ES-I3 (cell line): ENCODE measurements around the gene PSMC5.
"Not testable (repeated sequence)": the region's sequence is repeated elsewhere in the genome, so short reads cannot be mapped to it uniquely, and the experiment has no call there.

ENCODE experiments used
- H3K36me3 ChIP-seq: 2 replicates; pipeline ENCODE4 v1.6.1; 2013; ENCODE audit warnings: mild to moderate bottlenecking, low read length, control low read depth, moderate library complexity; ENCODE audit not compliant: insufficient read depth
- H3K4me1 ChIP-seq: 2 replicates; pipeline ENCODE4 v1.6.1; 2013; ENCODE audit warnings: mild to moderate bottlenecking, control low read depth, low read length; ENCODE audit not compliant: insufficient read depth
- H3K9ac ChIP-seq: 2 replicates; pipeline ENCODE4 v1.6.1; 2013; ENCODE audit warnings: low read depth, mild to moderate bottlenecking, low read length, moderate library complexity
- H3K9me3 ChIP-seq: 2 replicates; pipeline ENCODE4 v1.6.1; 2013; ENCODE audit warnings: mild to moderate bottlenecking, low read length, moderate library complexity; ENCODE audit not compliant: control insufficient read depth, insufficient read depth

PSMC5 gene

DNA sequence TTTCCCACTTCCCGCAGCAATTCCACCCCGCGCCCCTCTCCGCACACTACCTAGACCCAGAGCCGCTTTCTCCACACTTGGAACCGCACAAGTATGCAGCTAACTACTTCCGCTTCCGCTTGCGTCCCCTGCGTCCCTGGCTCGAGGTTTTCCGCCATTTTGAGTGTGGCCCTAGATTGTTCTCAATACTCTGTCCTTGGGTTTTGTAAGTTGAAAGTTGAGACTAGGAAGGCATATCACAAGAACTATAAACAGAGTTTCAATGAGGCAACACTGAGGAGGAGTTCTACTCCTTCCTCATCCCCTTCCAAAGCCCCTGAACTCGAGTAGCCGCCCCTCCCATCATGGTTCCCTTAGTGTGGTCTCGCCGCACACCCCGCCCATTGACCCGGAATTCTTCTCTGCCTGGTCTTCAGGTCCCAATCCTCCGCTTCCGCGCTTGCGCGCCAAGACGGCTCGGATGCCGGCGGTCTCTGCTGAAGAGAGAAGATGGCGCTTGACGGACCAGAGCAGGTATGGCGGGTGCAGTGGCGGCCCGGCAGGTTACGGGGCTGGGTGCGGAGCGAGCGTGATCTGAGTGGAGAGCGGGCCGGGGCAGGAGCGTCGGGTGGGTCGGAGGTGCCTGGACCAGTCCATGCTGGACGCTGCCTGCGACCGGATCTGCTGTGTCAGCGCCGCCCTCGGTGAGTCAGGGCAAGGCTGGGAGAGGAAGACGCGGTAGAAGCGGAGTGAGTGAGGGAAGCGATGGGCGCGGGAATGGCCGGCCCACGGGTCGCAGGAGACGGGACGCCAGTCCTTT lies at the start of gene PSMC5, which contains the start of gene FTSJ3:
Gene PSMC5, plus strand, starts transcription at position 430 of the 799 bp plus-strand sequence. Its CDS starts 60 bp downstream, at position 490.
Gene FTSJ3, minus strand, starts transcription at position 662 of the 799 bp plus-strand sequence. CDS start 761 bp downstream, outside the sequence.
- Histone ChIP-seq H3K36me3 (peaks cover 67% of the 10 kb centered on the region), H3K9ac (peak within 1 kb of the TSS; percentile 86), H3K9me3 (no peaks in the 10 kb centered on the region), H3K4me1 (peaks cover 12% of the 10 kb centered on the region; the same call in 1 of the 2 replicates)

GRCh38 chr17:63780507-63780906 lies 46.7 kb upstream of the PSMC5 start:
- Histone ChIP-seq H3K9ac (no peak overlapping the region), H3K4me1 (peaks cover 3% of the 10 kb centered on the region), H3K36me3 (peaks cover 10% of the 10 kb centered on the region; the same call in 1 of the 2 replicates)

DNA sequence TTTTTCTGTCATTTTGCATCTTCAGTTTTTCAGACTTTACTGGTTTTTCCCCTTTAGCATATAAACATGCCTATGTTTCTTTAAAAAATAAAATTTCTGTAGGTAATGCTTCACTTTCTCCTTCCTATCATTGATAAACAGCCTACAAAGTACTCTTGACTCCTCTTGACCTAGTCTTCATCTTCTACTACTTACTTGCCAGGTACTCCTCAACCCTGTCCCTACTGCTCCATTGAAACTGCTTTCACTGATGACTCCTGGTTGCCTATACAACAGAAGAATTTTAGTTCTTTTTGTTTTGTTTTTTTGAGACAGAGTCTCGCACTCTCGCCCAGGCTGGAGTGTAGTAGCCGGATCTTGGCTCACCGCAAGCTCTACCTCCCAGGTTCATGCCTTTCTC lies 46.3 kb upstream of the PSMC5 start:
- no peaks in the 10 kb centered on the region; the same call in 1 of the 2 replicates for H3K4me1 ChIP-seq
- peaks cover 10% of the 10 kb centered on the region; the same call in 1 of the 2 replicates for H3K36me3 ChIP-seq
- H3K9ac ChIP-seq = no peak overlapping the region
- no peaks in the 10 kb centered on the region for H3K9me3 ChIP-seq

More at GRCh38 chr17:63780507-63780906, 46.7 kb upstream of the PSMC5 start:
- no peaks in the 10 kb centered on the region for H3K9me3 ChIP-seq

DNA sequence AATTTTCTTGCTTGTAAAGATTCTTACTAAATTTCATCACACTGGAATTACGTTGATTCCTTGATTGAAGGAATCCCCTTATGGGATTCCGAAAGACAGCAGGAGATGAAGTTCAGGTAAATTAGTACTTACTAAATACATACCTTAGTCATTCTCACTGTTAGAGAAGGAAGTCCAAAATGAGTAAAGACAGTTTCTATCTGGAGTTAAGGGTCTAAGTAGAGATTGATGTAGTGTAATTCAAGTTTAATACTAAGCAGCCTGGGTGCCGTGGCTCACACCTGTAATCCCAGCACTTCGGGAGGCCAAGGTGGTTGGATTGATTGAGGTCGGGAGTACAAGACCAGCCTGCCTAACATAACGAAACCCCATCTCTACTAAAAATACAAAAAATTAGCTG lies 43.7 kb upstream of the PSMC5 start:
- no peaks in the 10 kb centered on the region for H3K9me3 ChIP-seq
- H3K36me3 ChIP-seq = peaks cover 11% of the 10 kb centered on the region
- H3K9ac ChIP-seq = no peak overlapping the region
- H3K4me1 ChIP-seq = no peaks in the 10 kb centered on the region

GRCh38 chr17:63785556-63785955 lies 41.7 kb upstream of the PSMC5 start:
- Histone ChIP-seq H3K36me3 (peaks cover 19% of the 10 kb centered on the region), H3K9ac (no peak overlapping the region), H3K4me1 (no peaks in the 10 kb centered on the region), H3K9me3 (no peaks in the 10 kb centered on the region)

DNA sequence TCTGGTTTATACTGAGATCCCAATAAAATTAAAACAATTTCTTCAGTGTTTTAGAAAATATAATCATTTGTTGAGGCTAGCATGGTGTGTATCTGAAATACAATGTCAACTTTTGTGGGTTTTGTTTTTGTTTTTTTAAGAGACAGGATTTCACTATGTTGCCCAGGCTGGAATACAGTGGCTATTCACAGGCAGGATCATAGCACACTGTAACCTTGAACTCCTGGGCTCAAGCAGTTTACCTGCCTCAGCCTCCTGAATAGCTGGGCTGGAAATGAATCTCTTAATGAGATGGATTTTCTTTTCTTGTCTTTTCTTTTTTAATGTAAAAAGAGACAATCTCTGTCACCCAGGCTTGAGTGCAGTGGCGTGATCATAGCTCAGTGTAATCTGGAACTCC lies 41.1 kb upstream of the PSMC5 start:
- Histone ChIP-seq H3K9me3 (no peaks in the 10 kb centered on the region), H3K4me1 (no peaks in the 10 kb centered on the region), H3K36me3 (peaks cover 19% of the 10 kb centered on the region), H3K9ac (no peak overlapping the region)

DNA sequence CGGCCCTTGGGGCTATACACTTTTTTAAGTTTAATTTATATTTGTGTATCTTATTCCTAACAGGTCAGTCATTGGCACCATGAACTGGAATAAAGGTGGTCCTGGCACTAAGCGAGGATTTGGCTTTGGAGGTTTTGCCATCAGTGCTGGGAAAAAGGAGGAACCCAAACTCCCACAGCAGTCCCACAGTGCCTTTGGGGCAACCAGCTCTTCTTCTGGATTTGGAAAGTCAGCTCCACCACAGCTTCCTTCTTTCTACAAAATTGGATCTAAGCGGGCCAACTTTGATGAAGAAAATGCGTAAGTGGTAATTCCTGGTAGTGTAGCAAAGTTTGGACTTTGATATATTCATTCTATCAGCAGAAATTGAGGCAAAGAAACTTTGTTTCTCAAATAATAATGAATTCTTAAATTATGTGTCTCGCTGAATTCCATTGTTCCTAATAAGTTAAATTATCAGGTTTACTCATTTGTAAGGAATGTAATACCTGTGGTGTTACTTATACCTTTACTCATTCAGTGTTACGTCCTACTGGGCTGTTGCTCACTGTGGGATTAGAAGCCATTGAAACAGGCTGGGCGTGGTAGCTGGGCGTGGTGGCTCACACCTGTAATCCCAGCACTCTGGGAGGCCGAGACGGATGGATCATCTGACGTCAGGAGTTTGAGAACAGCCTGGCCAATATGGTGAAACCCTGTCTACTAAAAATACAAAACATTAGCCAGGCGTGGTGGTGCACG lies 40.1 kb upstream of the PSMC5 start:
- Histone ChIP-seq H3K9ac (no peak overlapping the region), H3K4me1 (no peaks in the 10 kb centered on the region), H3K36me3 (peaks cover 24% of the 10 kb centered on the region), H3K9me3 (no peaks in the 10 kb centered on the region)

- Histone ChIP-seq H3K9ac (no peak overlapping the region), H3K9me3 (no peaks in the 10 kb centered on the region; the same call in 1 of the 2 replicates), H3K4me1 (no peaks in the 10 kb centered on the region), H3K36me3 (peaks cover 48% of the 10 kb centered on the region)
Observed at GRCh38 chr17:63790057-63790456, 37.2 kb upstream of the PSMC5 start.

DNA sequence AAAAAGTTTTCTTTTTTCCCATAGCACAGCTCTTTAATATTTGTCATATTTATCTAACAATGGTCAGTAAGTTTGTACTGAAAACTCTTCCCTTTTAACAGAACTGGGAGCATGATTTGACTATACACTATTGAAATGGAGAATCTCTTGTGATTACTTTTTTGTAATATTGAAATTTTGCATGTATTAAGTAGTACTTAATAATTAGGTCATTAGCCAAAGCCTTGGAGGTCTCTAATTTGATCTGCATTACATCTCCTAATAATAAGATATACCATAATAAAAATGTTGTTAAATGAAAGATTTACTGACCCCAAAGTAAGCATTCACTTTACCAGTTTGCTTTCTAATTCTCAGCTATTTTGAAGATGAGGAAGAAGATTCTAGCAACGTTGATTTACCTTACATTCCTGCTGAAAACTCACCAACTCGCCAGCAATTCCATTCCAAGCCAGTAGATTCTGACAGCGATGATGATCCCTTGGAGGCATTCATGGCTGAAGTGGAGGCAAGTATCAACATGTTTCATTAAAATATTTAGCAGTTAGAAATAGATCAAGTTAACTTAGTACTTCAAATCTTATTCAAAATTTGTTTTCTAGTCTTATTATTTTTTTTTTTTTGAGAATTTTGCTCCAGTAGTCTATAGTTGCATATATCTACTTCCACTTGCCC lies 35.0 kb upstream of the PSMC5 start:
- peaks cover 55% of the 10 kb centered on the region for H3K36me3 ChIP-seq
- H3K9ac ChIP-seq = no peak overlapping the region
- H3K4me1 ChIP-seq = no peaks in the 10 kb centered on the region
- H3K9me3 ChIP-seq = no peaks in the 10 kb centered on the region; the same call in 1 of the 2 replicates

- peaks cover 64% of the 10 kb centered on the region for H3K36me3 ChIP-seq
- H3K9me3 ChIP-seq, H3K9ac ChIP-seq, H3K4me1 ChIP-seq: not testable (repeated sequence)
Observed at GRCh38 chr17:63796375-63796774, 30.9 kb upstream of the PSMC5 start.

DNA sequence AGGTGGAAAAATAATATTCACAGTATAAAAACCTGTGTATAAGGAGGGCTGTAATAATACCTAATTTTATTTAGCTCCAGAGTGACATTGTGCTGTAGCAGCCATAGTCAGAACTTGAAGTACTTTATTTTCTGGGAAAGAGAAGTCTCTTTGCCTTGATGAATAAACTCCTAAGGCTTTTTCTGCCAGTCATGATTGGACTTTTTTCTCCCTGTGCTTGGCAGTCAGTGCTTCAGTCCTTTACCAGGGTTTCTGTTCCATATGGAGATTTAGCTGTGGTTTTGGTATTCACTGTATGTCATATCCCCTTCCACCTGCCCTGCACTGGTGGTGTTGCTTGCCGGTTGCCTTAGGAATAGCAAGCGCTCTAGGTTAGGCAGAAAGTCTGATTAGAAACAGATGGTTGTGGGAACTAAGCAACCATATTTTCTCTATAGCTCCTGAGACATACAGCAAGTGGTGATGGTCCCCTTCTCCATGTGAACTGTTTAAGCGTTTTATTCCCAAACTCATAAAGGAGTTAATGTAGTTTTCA lies 28.6 kb upstream of the PSMC5 start:
- no peaks in the 10 kb centered on the region for H3K4me1 ChIP-seq
- no peak overlapping the region for H3K9ac ChIP-seq
- peaks cover 66% of the 10 kb centered on the region for H3K36me3 ChIP-seq
- H3K9me3 ChIP-seq = no peaks in the 10 kb centered on the region

GRCh38 chr17:63800783-63801182 lies 26.4 kb upstream of the PSMC5 start:
- Histone ChIP-seq H3K9me3 (no peaks in the 10 kb centered on the region), H3K4me1 (no peaks in the 10 kb centered on the region), H3K36me3 (peaks cover 58% of the 10 kb centered on the region), H3K9ac (no peak overlapping the region)

DNA sequence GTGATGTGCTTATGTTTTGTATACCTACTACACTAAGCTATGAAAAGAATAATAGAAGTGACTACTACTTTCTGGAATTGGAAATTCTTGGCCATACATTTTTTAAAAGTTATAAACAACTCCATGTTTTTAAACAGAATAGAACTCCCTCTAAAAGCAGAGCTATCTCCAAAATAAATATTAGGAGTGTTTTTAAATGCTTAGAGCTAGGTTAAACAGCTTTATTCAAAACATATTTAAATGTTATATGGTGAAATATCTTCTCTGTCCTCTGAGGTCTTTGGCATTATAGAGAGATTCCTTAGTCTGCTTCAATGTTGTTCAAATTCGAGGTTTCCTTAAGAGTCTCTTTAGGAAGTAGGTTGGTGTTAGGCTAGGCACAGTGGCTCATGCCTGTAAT lies 22.9 kb upstream of the PSMC5 start:
- H3K4me1 ChIP-seq = no peaks in the 10 kb centered on the region
- no peaks in the 10 kb centered on the region for H3K9me3 ChIP-seq
- H3K9ac ChIP-seq = no peak overlapping the region
- peaks cover 65% of the 10 kb centered on the region for H3K36me3 ChIP-seq

- Histone ChIP-seq H3K9ac (no peak overlapping the region), H3K4me1 (no peaks in the 10 kb centered on the region), H3K36me3 (peaks cover 61% of the 10 kb centered on the region), H3K9me3 (no peaks in the 10 kb centered on the region)
Observed at GRCh38 chr17:63805591-63805990, 21.6 kb upstream of the PSMC5 start.
